Measurements from ENCODE around the gene BCKDHB.

- TF ChIP-seq CTCF (IDR thresholded peaks at IDR 0.05) = no peak
- TF ChIP-seq SP1 (CRISPR knock-in tag; conservative IDR thresholded peaks at IDR 0.05) = no peak
- TF ChIP-seq ESRRA (CRISPR knock-in tag; IDR thresholded peaks at IDR 0.05; ENCODE audit: borderline replicate concordance) = no peak
- no peak for TF ChIP-seq E2F1 (CRISPR knock-in tag; IDR thresholded peaks at IDR 0.05)
- TF ChIP-seq FOXJ3 (CRISPR knock-in tag; IDR thresholded peaks at IDR 0.05; ENCODE audit: borderline replicate concordance) = no peak
- no peak for TF ChIP-seq GABPB1 (CRISPR knock-in tag; IDR thresholded peaks at IDR 0.05)
- TF ChIP-seq ZNF232 (CRISPR knock-in tag; IDR thresholded peaks at IDR 0.05) = no peak
- TF ChIP-seq ZNF281 (CRISPR knock-in tag; IDR thresholded peaks at IDR 0.05) = no peak
- TF ChIP-seq ATF3 (CRISPR knock-in tag; conservative IDR thresholded peaks at IDR 0.05) = no peak
- no peak for TF ChIP-seq ZBTB21 (CRISPR knock-in tag; IDR thresholded peaks at IDR 0.05; ENCODE audit: borderline replicate concordance)
- no peak for TF ChIP-seq CREB1 (CRISPR knock-in tag; IDR thresholded peaks at IDR 0.05)
- no peak for TF ChIP-seq ZNF671 (CRISPR knock-in tag; IDR thresholded peaks at IDR 0.05)
- no peak for TF ChIP-seq IRF2 (CRISPR knock-in tag; IDR thresholded peaks at IDR 0.05; ENCODE audit: borderline replicate concordance, low read depth)
- TF ChIP-seq HMGXB4 (CRISPR knock-in tag; IDR thresholded peaks at IDR 0.05) = no peak
These were observed 257.7 kb downstream of the BCKDHB start for GRCh38 chr6:80364149-80364548.

Data from WTC11 (cell line).